ENCODE results near the gene ZNF813.
A peak's percentile ranks its signal among the peaks of the same experiment; 100 is the strongest.
"Not testable (repeated sequence)": the region's sequence is repeated elsewhere in the genome, so short reads cannot be mapped to it uniquely, and the experiment has no call there.

Gene ZNF813

DNA sequence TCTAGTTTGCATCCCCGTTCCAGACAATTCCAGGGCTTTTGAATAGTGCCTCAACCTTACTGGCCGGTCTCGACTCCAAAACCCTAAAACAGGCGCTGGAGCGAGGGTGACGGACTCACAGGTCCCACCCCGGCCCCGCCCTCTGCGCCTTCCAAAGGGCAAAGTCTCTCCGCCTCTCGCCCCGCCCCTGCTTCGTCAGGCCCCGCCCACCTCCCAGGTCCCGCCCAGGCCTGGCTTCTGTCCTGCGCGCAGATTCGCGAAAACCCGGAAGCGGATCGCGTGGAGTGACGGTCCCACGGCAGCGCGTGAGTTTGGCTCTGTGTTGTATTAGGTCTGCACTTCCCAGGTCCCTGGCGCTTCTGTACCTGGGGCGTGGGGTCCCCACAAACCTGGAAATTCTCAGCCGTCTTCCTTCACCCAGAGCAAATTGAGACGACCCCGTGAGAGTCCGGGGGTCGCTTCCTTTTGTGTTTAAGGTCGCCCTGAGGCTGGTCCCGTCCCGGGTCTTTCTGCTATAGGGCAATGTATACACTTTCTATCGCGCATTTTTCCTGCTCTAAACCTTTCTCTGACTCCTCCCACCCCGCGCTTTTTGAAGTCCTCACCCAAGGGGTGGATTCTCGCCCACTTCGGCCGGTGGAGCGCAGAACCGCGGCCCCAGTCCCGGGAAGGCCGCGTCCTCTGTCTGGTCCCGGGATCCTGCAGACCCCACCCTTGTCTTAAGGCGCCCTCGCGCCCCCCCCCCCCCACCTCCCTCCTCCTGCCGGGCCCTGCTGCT, at the start of gene ZNF813:
ZNF813 (plus strand) TSS at position 249 of the 778 bp plus-strand sequence. CDS start 16,090 bp downstream, outside the sequence.
- peak; percentile 87 to 98 for DNase-seq

DNA sequence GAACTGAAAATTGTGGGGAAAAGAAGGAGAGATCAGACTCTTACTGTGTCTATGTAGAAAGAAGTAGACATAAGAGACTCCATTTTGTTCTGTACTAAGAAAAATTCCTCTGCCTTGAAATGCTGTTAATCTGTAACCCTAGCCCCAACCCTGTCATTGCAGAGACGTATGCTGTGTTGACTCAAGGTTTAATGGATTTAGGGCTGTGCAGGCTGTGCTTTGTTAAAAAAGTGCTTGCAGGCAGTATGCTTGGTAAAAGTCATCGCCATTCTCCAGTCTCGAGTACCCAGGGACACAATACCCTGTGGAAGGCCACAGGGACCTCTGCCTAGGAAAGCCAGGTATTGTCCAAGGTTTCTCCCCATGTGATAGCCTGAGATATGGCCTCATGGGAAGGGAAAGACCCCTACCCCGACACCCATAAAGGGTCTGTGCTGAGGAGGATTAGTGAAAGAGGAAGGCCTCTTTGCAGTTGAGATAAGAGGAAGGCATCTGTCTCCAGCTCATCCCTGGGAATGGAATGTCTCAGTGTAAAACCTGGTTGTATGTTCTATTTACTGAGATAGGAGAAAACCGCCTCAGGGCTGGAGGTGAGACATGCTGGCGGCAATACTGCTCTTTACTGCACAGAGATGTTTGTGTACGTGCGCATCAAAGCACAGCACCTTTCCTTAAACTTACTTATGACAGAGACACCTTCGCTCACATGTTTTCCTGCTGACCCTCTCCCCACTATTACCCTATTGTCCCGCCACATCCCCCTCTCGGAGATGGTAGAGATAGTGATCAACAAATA, 46.8 kb upstream of the ZNF813 start:
- DNase-seq = not testable (repeated sequence)

DNA sequence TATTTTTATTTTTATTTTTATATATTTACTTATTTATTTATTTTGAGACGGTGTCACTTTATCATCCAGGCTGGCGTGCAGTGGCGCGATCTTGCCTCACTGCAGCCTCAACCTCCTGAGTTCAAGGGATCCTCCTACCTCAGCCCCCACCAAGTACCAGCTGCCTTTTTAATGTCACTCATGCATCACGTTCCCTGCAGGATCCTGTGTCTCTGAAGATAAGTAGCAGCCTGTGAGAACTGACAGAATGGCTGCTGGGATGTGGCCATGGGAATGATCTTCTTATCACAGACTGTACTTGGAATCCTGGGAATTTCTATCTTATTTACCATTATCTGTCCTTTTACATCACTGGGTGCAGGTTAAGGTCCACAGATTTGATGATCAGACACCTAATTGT, 45.0 kb upstream of the ZNF813 start:
- DNase-seq = no peak

DNA sequence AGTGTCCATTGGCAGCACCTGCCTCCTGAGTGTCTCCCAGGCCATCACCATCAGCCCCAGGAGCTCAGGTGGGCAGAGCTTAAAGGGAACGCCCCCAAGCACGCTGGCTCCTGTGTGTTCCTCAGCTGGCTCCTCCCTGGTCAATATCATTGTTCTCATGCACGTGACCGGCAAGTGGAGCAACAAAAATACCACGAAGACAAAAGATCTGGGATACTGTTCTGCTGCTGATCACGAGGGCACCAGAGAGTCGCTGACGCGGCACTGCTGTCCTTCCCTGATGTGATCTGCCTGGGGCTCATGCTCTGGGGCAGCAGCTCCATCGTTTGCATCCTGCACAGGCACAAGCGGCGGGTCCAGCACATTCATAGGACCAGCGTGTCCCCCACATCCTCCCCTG, 44.5 kb upstream of the ZNF813 start:
- not testable (repeated sequence) for DNase-seq

DNA sequence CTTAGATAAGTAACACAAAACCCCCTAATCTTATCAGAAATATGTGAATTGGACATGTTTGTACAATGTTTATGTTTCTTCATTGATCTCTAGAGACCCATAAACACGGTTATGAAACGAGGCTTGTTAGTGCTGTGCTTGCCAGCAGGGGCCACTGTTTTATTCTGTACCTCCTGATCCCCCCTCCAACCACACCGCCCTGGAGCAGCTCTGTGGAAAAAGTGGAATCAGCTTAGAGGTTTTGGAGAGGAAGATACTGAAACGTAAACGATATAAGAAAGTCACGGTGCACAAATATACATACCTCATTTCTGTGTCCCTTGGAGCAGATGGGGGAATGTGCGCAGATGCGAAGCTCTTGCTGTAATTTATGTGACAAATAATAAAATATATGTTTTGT, 43.9 kb upstream of the ZNF813 start:
- DNase-seq = not testable (repeated sequence)

DNA sequence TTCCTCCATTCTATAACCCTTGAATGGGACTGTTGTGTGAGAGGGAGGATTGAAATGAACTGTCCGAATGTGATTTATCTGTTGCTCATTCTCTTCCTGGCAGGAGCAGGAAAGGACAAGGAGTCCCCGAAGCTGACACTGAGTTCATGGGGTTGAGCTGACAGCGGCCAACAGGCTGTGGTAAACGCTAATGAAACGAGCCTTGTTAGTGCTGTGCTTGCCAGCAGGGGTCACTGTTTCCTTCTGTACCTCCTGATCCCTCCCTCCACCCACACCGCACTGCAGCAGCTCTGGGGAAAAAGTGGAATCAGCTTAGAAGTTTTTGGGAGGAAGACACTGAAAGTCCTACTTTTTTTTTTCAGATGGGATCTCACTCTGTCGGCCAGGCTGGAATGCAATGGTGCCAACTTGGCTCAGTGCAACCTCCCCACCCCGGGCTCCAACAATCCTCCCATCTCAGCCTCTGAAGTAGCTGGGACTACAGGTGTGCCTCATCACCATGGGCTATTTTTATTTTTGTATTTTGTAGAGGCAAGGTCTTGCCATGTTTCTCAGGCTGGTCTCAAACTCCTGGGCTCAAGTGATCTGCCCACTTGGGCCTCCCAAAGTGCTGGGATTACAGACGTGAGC, 42.5 kb upstream of the ZNF813 start:
- peak; percentile 69 to 83 for DNase-seq

DNA sequence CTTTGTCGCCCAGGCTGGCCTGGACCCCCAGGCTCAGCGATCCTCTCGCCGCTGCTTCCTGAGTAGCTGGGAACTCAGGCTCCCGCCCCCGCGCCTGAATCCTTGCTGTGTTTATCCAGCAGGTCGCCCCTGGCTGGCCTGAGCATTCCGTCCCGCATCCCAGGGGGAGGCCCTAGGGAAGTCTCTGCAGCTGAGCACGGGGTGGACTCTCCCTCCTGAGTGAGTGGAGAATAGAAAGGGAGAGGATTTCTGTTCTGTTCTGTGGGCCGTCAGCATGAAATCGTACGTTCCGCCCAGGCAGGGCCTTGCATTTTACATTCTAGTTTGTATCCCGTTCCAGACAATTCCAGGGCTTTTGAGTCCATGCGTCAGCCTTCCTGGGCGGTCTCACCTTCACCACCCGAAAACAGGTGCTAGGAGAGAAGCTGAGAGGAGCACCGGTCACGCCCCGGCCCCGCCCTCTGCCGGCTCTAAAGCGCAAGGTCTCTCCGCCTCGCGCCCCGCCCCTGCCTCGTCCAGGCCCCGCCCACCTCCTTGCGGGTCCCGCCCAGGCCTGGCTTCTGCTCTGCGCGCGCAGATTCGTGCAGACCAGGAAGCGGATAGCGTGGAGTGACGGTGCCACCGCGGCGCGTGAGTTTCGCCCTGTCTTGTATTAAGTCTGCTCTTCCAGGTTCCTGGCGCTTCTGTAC, 36.0 kb upstream of the ZNF813 start, which contains the start of gene ZNF761:
ZNF761 (plus strand) TSS at position 586 of the 689 bp plus-strand sequence. CDS start 15,285 bp downstream, outside the sequence.
- DNase-seq = peak; percentile 87 to 97

DNA sequence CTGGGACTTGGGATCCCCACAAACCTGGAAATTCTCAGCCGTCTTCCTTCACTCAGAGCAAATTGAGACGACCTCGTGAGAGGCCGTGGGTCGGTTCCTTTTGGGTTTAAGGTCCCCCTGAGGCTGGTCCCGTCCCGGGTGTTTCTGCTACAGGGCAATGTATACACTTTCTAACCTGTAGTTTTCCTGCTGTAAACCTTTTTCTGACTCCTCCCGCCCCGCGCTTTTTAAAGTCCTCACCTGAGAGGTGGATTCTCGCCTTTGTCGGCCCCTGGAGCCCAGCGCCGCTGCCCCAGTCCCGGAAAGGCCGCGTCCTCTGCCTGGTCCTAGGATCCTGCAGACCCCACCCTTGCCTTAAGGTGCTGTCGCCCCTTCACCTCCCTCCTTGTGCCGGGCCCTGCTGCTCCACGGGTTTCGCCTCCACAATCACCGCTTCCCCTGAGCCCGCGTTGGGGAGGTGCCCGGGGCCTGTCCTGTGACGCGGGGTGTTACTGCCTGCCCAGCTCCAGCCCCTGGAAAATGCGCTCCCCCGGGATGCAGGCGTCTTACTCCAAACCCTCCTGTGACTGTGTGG, 35.4 kb upstream of the ZNF813 start:
- DNase-seq = peak; percentile 9 to 17

DNA sequence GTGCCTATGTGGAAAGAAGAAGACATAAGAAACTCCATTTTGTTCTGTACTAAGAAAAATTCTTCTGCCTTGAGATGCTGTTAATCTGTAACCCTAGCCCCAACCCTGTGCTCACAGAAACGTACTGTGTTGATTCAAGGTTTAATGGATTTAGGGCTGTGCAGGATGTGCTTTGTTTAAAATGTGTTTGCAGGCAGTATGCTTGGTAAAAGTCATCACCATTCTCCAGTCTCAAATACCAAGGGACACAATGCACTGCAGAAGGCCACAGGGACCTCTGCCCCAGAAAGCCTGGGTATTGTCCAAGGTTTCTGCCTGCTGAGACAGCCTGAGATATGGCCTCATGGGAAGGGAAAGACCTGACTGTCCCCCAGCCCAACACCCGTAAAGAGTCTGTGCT, 23.7 kb upstream of the ZNF813 start:
- not testable (repeated sequence) for DNase-seq

DNA sequence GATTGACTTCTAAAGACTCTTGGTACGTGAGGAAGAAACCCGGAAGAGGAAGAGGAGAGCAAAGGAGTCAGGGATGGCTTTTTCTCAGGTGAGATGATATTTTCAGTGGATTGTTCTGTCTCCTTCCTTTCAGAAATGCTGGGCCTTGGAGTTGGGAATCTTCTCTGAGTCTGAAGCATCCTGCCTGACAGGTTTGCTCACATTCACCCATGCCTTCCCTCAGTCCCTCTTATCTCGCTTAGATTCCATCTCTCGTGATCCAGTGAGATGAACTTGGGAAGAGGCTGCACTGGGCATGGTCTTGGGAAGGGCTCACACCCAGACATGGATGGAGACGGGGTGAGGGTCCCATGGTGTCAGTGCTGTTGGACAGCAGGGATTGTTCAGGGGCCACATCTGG, 20.3 kb upstream of the ZNF813 start:
- not testable (repeated sequence) for DNase-seq

DNA sequence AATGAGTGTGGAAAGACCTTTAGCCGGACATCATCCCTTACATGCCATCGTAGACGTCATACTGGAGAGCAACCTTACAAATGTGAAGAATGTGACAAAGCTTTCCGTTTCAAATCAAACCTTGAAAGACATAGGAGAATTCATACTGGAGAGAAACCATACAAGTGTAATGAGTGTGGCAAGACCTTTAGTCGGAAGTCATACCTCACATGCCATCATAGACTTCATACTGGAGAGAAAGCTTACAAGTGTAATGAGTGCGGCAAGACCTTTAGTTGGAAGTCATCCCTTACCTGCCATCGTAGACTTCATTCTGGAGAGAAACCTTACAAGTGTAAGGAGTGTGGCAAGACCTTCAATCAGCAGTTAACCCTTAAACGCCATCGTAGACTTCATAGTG, 11.7 kb upstream of the ZNF813 start:
- no peak for DNase-seq

DNA sequence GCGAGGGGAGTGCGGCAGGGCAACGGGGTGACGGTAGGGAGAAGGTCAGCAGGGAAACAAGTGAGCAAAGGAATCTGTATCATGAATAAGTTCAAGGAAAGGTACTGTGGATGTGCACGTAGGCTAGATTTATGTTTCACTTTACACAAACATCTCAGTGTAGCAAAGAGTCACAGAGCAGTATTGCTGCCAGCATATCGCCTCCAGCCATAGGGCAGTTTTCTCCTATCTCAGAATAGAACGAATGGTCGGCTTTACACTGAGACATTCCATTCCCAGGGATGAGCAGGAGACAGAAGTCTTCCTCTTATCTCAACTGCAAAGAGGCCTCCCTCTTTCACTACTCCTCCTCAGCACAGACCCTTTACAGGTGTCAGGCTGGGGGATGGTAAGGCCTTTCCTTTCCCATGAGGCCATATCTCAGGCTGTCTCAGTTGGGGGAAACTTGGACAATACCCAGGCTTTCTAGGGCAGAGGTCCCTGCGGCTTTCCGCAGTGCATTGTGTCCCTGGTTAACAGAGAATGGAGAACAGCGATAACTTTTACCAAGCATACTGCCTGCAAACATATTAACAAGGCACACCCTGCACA, 7.3 kb upstream of the ZNF813 start:
- not testable (repeated sequence) for DNase-seq

DNA sequence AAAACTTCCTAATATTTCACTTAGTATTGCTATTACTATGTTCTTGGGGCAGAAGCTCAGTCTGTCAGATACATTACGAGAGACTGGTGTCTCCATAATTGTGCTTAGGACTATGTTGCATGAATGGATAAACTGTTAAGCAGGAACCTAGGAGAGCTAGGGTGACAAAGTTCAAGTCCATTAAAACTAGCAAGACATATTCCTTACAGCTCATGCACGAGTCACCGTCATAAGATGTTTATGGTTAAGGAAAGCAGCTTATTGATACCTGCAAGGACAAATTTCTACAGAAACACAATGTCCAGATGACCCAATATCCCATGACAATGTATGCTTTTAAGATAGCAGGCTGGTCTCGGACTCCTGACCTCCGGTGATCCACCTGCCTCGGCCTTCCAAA, 5.7 kb upstream of the ZNF813 start:
- DNase-seq = no peak

DNA sequence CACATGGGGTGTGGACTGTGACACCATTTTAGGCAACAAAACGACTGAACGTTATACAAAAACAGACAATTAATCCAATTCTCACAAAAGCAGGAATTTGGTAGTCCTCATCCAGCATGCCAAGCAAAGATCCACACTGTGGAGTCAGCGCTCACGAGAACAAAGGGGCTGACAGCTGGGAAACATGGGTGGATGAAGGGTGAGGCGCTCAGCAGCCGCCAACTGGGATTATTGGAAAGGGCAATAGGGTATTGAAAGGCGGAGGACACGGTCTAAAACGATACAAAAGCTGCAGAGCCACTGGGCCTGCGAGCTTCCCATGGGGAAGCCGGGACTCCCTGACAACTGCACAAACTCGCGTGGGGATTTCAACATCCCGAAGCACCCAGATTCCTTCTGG, 4.7 kb upstream of the ZNF813 start:
- DNase-seq = no peak

DNA sequence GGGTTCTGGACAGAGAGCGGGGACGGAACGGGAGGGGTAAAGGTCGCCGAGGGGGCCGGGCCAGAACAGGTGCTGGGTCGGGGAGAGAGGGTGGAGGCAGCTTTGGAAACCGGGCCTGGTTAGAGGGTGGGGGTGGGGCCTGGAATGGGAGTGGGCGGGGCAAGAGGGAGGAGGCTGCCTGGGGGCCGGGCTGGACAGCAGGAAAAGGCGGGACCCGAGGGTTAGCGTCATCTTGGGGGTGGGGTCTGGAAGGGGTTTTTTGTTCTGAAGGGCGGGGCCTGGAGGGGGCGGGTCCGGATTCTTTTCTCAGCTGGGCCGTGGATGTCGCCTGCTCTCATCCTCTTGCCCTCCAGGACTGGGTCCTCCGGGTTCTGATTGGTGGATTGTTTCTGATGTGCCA, 4.3 kb upstream of the ZNF813 start:
- no peak for DNase-seq

DNA sequence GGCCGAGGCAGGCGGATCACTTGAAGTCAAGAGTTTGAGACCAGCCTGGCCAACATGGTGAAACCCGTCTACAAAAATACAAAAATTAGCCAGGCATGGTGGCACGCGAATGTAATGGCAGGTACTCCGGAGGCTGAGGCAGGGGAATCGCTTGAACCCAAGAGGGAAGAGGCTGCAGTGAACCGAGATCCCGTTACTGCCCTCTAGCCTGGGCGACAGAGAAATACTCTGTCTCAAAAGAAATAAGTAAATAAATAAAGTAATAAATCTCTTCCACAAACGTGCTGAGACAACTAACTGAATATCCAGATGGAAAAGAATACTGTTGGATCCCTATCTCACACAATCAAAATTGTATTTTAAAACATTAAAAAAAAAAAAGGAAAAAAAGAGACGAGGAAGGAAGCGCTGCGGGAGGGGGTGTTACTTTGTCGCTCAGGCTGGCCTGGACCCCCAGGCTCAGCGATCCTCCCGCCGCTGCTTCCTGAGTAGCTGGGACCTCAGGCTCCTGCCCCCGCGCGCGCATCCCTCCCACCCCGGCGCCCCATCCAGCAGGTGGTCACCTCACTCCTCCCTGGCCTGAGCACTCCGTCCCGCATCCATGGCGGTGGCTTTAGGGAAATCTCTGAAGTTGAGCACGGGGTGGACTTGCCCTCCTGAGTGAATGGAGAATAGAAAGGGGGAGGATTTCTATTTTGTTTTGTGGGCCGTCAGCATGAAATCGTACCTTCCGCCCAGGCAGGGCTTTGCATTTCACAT, 628 bp upstream of the ZNF813 start:
- no peak for DNase-seq

DNA sequence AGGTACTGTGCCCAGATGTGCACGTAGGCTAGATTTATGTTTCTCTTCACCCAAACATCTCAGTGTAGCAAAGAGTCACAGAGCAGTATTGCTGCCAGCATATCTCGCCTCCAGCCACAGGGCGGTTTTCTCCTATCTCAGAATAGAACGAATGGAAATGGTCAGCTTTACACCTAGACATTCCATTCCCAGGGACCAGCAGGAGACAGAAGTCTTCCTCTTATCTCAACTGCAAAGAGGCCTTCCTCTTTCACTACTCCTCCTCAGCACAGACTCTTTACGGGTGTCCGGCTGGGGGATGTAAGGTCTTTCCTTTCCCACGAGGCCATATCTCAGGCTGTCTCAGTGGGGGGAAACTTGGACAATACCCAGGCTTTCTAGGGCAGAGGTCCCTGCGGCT, 1.1 kb downstream of the ZNF813 start:
- not testable (repeated sequence) for DNase-seq

DNA sequence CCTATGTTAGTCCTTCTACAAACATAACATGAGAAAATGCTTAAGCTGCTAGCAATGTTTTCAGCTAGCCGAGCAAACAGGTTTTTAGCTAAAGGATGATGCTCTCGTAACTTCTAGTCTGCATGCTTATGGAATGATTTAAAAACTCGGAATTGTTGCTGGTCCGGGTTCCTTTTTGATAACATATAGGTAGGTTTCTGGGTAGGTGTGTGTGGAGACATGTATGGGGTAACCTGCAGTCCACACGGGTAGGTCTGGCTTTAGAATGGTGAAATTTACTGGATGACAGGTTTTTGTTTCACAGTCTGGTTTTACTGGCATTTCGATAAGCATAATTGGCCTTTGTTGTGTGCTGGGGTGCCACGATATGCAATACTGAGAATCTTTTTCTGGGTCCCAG, 4.4 kb downstream of the ZNF813 start:
- no peak for DNase-seq

DNA sequence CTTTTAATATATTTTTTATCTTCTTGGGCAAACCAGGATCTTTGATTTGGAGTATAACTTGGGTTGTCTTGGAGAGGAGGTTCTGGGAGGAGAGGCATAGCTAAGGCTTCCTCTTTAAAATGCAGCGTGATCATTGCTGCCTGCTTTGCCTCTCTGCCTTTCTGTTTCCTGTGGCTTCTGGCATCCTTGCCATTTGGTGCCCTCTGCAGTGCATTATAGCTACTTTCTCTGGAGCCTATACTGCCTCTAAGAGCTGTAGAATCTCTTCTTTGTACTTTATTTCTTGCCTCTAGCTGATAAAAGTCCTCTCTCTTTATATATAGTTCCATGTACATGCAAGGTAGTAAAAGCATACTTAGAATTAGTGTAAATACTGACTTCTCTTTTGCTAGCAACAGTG, 7.3 kb downstream of the ZNF813 start:
- not testable (repeated sequence) for DNase-seq

DNA sequence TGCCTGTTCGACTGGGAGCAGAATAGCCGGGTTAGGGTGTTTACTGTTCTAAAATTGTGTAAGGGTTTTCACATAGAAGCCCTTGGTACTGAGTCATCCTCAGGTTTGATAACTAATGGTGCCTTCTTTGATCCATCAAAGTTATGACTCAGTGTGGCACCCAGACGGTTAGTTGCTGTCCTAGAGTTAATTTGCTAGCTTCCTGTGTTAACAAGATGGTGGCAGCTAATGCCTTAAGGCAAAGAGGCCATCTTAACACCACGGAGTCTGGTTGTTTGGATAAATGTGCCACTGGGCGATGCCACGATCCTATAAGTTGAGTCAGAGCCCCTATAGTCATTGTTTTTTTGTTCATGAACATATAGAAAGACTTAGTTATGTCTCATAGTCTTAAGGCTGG, 7.9 kb downstream of the ZNF813 start:
- DNase-seq = not testable (repeated sequence)

DNA sequence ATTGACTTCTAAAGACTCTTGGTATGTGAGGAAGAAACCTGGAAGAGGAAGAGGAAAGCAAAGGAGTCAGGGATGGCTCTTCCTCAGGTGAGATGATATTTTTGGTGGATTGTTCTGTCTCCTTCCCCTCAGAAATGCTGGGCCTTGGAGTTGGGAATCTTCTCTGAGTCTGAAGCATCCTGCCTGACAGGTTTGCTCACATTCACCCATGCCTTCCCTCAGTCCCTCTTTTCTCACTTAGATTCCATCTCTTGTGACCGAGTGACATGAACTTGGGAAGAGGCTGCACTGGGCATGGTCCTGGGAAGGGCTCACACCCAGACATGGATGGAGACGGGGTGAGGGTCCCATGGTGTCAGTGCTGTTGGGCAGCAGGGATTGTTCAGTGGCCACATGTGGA, 16.2 kb downstream of the ZNF813 start:
- not testable (repeated sequence) for DNase-seq

Data from inflammatory macrophage treated with lipopolysaccharide for 1 hour (primary cell).